Smooth muscle cell (in vitro differentiated cells): Measurements from ENCODE around the gene STARD13. TPM values are rescaled to one million over a fixed set of nuclear protein-coding genes. Genes with fewer than 3 reads are reported as not detected.

Experiments used
- DNase-seq: peaks from one replicate; lab custom pipeline; 2025; ENCODE audit not compliant: unreplicated experiment; lab: John Stamatoyannopoulos, UW
- H2AFZ ChIP-seq: fragments of 200-600 bp; sonication (generic); 2 replicates; pipeline ENCODE4 v1.6.0; 2016; ENCODE audit warnings: antibody characterized with exemption, low read depth, mild to moderate bottlenecking
- H3F3A ChIP-seq: fragments of 200-600 bp; sonication (generic); 2 replicates; pipeline ENCODE4 v1.6.0; 2017; ENCODE audit warnings: antibody characterized with exemption, low read depth
- H3K27ac ChIP-seq: fragments of 200-600 bp; sonication (generic); 2 replicates; pipeline ENCODE4 v1.5.1; 2016; ENCODE audit warnings: low read depth, mild to moderate bottlenecking
- H3K27me3 ChIP-seq: fragments of 200-600 bp; sonication (generic); 2 replicates; pipeline ENCODE4 v1.6.1; 2016; ENCODE audit warnings: low read depth, mild to moderate bottlenecking
- H3K36me3 ChIP-seq: fragments of 200-600 bp; sonication (generic); 2 replicates; pipeline ENCODE4 v1.5.1; 2016; ENCODE audit warnings: low read depth
- H3K4me1 ChIP-seq: fragments of 200-600 bp; sonication (generic); 2 replicates; pipeline ENCODE4 v1.5.1; 2016; ENCODE audit warnings: low read depth
- H3K4me2 ChIP-seq: fragments of 200-600 bp; sonication (generic); 2 replicates; pipeline ENCODE4 v1.6.0; 2016; ENCODE audit warnings: mild to moderate bottlenecking
- H3K4me3 ChIP-seq: fragments of 200-600 bp; sonication (generic); 2 replicates; pipeline ENCODE4 v1.5.1; 2016; ENCODE audit warnings: mild to moderate bottlenecking
- H3K79me2 ChIP-seq: fragments of 200-600 bp; sonication (generic); 2 replicates; pipeline ENCODE4 v1.6.0; 2016; ENCODE audit warnings: low read depth, mild to moderate bottlenecking
- H3K9ac ChIP-seq: fragments of 200-600 bp; sonication (generic); 2 replicates; pipeline ENCODE4 v1.6.0; 2016; ENCODE audit warnings: low read depth
- H3K9me3 ChIP-seq: fragments of 200-600 bp; sonication (generic); replicated peaks from 2 replicates; pipeline ENCODE4 v1.5.1; 2016; ENCODE audit warnings: low read depth
- H4K20me1 ChIP-seq: fragments of 200-600 bp; sonication (generic); 2 replicates; pipeline ENCODE4 v1.6.0; 2016; ENCODE audit warnings: low read depth
- WGBS: methylation state at CpG from one replicate; pipeline ENCODE4 v1.1.7; 2016; ENCODE audit warnings: low lambda C conversion rate; 5-methylcytosine and 5-hydroxymethylcytosine counted together
- polyA plus RNA-seq: library from polyadenylated mRNA; unstranded; fragments of >200 nt; fragmentation: Nextera tagmentation; extraction: Ambion mirVana; gene quantifications from 2 replicates; pipeline ENCODE4 v1.2.1, GENCODE V29; 2016
- total RNA-seq: library from RNA; depleted of rRNA; stranded (reverse); fragments of >200 nt; gene quantifications from 2 replicates; pipeline ENCODE4 v1.2.3, GENCODE V29; 2014
- TF ChIP-seq, protein P1 (sequence below): fragments of 200-600 bp; sonication (generic); IDR thresholded peaks from 2 replicates; pipeline ENCODE4 v1.5.1; 2017; ENCODE audit warnings: borderline replicate concordance, mild to moderate bottlenecking, antibody characterized with exemption; ENCODE audit not compliant: insufficient read depth, poor library complexity, severe bottlenecking

STARD13 gene
- total and polyA plus RNA-seq, 2 experiments from 2014 or later: 12.4 to 18.8 TPM

DNA sequence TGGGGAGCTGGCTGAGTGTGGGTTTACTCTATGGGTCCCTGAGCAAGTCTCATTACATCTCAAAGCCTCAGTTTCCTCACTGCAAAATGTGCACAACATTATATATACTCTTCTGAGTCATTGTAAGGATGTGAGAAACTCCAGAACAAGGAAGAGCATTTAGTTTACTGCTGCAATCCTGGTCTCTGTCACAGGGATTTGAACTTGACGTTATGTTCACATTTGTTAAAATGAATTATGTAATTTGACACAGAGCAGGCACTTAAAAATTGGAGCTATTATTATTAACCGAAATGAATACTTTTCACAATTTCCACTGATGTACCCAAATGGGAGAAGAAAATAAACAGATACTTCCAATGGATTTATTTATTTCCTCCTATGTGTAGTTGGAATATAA lies 101.0 kb downstream of the STARD13 start:
- H3K27me3 ChIP-seq: no peaks in the 10 kb centered on the region
- H3K4me2 ChIP-seq: peak overlapping the region; percentile 72
- TF ChIP-seq, protein P1, sequence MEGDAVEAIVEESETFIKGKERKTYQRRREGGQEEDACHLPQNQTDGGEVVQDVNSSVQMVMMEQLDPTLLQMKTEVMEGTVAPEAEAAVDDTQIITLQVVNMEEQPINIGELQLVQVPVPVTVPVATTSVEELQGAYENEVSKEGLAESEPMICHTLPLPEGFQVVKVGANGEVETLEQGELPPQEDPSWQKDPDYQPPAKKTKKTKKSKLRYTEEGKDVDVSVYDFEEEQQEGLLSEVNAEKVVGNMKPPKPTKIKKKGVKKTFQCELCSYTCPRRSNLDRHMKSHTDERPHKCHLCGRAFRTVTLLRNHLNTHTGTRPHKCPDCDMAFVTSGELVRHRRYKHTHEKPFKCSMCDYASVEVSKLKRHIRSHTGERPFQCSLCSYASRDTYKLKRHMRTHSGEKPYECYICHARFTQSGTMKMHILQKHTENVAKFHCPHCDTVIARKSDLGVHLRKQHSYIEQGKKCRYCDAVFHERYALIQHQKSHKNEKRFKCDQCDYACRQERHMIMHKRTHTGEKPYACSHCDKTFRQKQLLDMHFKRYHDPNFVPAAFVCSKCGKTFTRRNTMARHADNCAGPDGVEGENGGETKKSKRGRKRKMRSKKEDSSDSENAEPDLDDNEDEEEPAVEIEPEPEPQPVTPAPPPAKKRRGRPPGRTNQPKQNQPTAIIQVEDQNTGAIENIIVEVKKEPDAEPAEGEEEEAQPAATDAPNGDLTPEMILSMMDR: no peak
- H3K4me3 ChIP-seq: no peak overlapping the region
- peaks cover 31% of the 10 kb centered on the region for H3F3A ChIP-seq
- peaks cover 28% of the 10 kb centered on the region for H3K79me2 ChIP-seq
- no peak overlapping the region for H2AFZ ChIP-seq
- H3K27ac ChIP-seq: peak overlapping the region; percentile 90
- peak overlapping the region; percentile 54 for H3K9ac ChIP-seq
- WGBS: 43% methylated on average over 2 of the region's 2 CpGs
- peaks cover 19% of the 10 kb centered on the region for H3K4me1 ChIP-seq
- DNase-seq: no peak
- H4K20me1 ChIP-seq: no peaks in the 10 kb centered on the region
- no peaks in the 10 kb centered on the region for H3K36me3 ChIP-seq
- H3K9me3 ChIP-seq: no peaks in the 10 kb centered on the region

DNA sequence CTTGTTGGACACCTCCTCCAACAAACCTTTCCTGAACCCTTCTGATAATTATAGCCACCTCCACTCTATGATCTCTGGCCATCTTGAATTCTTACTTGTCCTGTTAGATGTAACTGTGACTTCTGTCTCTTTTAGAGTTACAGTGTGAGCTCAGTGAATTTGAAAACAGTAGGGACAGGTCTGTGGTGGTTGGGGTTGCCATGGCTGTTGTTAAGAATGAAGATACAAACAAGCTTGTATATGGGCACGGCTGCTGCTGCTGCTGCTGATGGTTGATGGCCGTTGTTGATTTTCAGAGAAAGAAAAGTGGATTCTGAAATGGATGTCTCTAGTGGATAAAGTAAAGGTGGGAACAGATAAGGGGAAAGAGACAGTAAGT lies 101.5 kb downstream of the STARD13 start:
- Histone ChIP-seq H2AFZ (no peak overlapping the region), H3K27me3 (no peaks in the 10 kb centered on the region), H3K4me3 (no peak overlapping the region), H3K4me2 (peak overlapping the region; percentile 34), H3K27ac (peak overlapping the region; percentile 90), H3F3A (peaks cover 31% of the 10 kb centered on the region), H4K20me1 (no peaks in the 10 kb centered on the region), H3K4me1 (peaks cover 19% of the 10 kb centered on the region), H3K9me3 (no peaks in the 10 kb centered on the region), H3K9ac (peak overlapping the region; percentile 54), H3K79me2 (peaks cover 28% of the 10 kb centered on the region), H3K36me3 (no peaks in the 10 kb centered on the region)
- no peak for DNase-seq
- WGBS: 91% methylated on average over 2 of the region's 2 CpGs
- TF ChIP-seq, protein P1: no peak

DNA sequence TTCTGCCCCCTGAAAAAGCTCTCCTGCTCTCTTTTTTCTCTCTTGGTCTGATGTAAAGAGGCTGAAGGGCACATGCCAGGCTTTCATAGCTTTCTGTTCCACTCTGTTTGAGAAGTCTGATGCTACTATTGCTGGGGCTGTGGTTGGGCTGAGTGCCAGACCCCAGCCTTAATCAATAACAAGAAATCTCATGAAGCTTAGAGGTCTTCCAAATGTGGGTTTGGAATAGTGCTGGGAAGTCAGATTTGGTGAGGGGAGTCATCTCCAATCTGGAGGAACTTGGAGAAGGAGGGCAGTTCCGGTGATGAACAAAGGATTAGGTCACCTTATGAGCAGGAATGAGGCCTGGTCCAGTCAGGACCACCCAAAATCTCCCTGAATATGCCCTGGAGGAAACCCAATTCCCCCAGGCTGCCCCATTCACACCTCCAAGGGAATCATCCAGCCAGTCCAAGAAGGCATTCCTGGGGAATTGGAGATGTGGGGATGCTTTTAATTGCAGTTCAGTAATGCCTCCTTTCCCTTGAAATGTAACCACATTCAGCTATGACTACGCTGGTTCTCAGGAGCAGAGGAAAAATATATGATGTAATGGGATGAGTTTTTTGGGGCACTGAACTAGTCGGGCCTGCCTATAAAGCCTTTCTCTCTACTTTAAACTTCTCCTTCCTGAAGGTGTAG lies 102.0 kb downstream of the STARD13 start:
- Histone ChIP-seq H3K27ac (peak overlapping the region; percentile 90), H3K4me3 (no peak overlapping the region), H3K9ac (peak overlapping the region; percentile 54), H4K20me1 (no peaks in the 10 kb centered on the region), H3K4me2 (peak overlapping the region; percentile 34), H3K36me3 (no peaks in the 10 kb centered on the region), H3K4me1 (peaks cover 19% of the 10 kb centered on the region), H3K79me2 (peaks cover 28% of the 10 kb centered on the region), H2AFZ (no peak overlapping the region), H3F3A (peaks cover 31% of the 10 kb centered on the region), H3K9me3 (no peaks in the 10 kb centered on the region), H3K27me3 (no peaks in the 10 kb centered on the region)
- DNase-seq: no peak
- TF ChIP-seq, protein P1: no peak
- 54% methylated on average over 3 of the region's 3 CpGs for WGBS

DNA sequence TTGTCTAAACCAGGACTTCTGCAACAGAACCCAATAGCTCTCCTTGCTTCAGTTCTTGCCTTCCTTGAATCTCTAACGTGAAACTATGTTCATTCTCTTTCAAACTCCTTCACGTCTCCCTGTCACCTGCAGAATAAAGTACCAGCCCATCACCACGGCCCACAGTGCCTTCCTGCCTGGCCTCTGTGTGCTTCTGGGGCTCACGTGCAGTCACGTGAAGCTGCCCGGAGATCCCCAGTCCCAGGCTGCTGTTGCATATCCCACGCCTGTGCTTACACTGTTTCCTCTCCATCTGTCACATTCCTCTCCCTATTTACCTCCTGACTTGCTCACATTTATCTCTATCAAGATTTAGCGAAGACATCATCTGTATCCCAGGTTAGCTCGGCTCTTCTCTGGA lies 102.8 kb downstream of the STARD13 start:
- Histone ChIP-seq H3K79me2 (peaks cover 28% of the 10 kb centered on the region), H3K4me2 (no peak overlapping the region), H3K4me1 (peaks cover 19% of the 10 kb centered on the region), H3K4me3 (no peak overlapping the region), H3F3A (peaks cover 23% of the 10 kb centered on the region), H4K20me1 (no peaks in the 10 kb centered on the region), H3K27me3 (no peaks in the 10 kb centered on the region), H2AFZ (no peak overlapping the region), H3K9ac (no peak overlapping the region), H3K27ac (peak overlapping the region; percentile 90), H3K36me3 (no peaks in the 10 kb centered on the region), H3K9me3 (no peaks in the 10 kb centered on the region)
- TF ChIP-seq, protein P1: no peak
- 91% methylated on average over 9 of the region's 9 CpGs for WGBS
- DNase-seq: no peak
